ENCODE measurements around the gene UBE3B.

Gene UBE3B

GRCh38 chr12:109555431-109556315 is 78.2 kb downstream of the UBE3B start:
- Histone ChIP-seq H3K27ac (ENCODE audit: low read depth, low read length) (no peak overlapping the region), H3K36me3 (ENCODE audit: control insufficient read depth, low read length) (0 out of 2 replicates have a peak, but pooled peaks cover 3% of the 10 kb centered on the region), H3K4me2 (ENCODE audit: low read length) (no peak overlapping the region), H3K9me2 (replicated peaks; ENCODE audit: control insufficient read depth, low read length) (no peaks in the 10 kb centered on the region), H3K79me2 (ENCODE audit: control insufficient read depth, low read length) (no peaks in the 10 kb centered on the region), H3K4me3 (ENCODE audit: low read length) (no peak overlapping the region), H3F3A (ENCODE audit: control insufficient read depth, insufficient read depth) (no peaks in the 10 kb centered on the region), H3K9me3 (ENCODE audit: control insufficient read depth, insufficient read depth, low read length) (no peaks in the 10 kb centered on the region), H4K20me1 (ENCODE audit: control insufficient read depth, insufficient read depth, low read depth, low read length) (no peaks in the 10 kb centered on the region), H3K4me1 (ENCODE audit: control insufficient read depth, low read length) (no peaks in the 10 kb centered on the region), H3K27me3 (ENCODE audit: control insufficient read depth, low read length) (no peaks in the 10 kb centered on the region)
- TF ChIP-seq EZH2phosphoT487 (IDR thresholded peaks at IDR 0.05; ENCODE audit: borderline replicate concordance, low read length) (no peak), CTCF (IDR thresholded peaks at IDR 0.05; ENCODE audit: low read depth, low read length, poor library complexity, severe bottlenecking) (no peak)

- no peak overlapping the region for H3K4me3 ChIP-seq (ENCODE audit: low read length)
- H4K20me1 ChIP-seq (ENCODE audit: control insufficient read depth, insufficient read depth, low read depth, low read length) = no peaks in the 10 kb centered on the region
- no peaks in the 10 kb centered on the region for H3K4me1 ChIP-seq (ENCODE audit: control insufficient read depth, low read length)
- no peaks in the 10 kb centered on the region for H3K79me2 ChIP-seq (ENCODE audit: control insufficient read depth, low read length)
- no peaks in the 10 kb centered on the region for H3F3A ChIP-seq (ENCODE audit: control insufficient read depth, insufficient read depth)
- TF ChIP-seq CTCF (IDR thresholded peaks at IDR 0.05; ENCODE audit: low read depth, low read length, poor library complexity, severe bottlenecking) (no peak), EZH2phosphoT487 (IDR thresholded peaks at IDR 0.05; ENCODE audit: borderline replicate concordance, low read length) (no peak)
- H3K27me3 ChIP-seq (ENCODE audit: control insufficient read depth, low read length) = no peaks in the 10 kb centered on the region
- H3K36me3 ChIP-seq (ENCODE audit: control insufficient read depth, low read length) = peaks cover 10% of the 10 kb centered on the region
- no peaks in the 10 kb centered on the region for H3K9me3 ChIP-seq (ENCODE audit: control insufficient read depth, insufficient read depth, low read length)
- H3K27ac ChIP-seq (ENCODE audit: low read depth, low read length) = no peak overlapping the region
- H3K4me2 ChIP-seq (ENCODE audit: low read length) = no peak overlapping the region
- no peaks in the 10 kb centered on the region for H3K9me2 ChIP-seq (replicated peaks; ENCODE audit: control insufficient read depth, low read length)
Measured at GRCh38 chr12:109557200-109557599, 79.8 kb downstream of the UBE3B start.

GRCh38 chr12:109557805-109558204 is 80.4 kb downstream of the UBE3B start:
- no peak overlapping the region for H3K27ac ChIP-seq (ENCODE audit: low read depth, low read length)
- H3K27me3 ChIP-seq (ENCODE audit: control insufficient read depth, low read length) = no peaks in the 10 kb centered on the region
- peaks cover 16% of the 10 kb centered on the region for H3K36me3 ChIP-seq (ENCODE audit: control insufficient read depth, low read length)
- no peaks in the 10 kb centered on the region for H3K9me2 ChIP-seq (replicated peaks; ENCODE audit: control insufficient read depth, low read length)
- H3K79me2 ChIP-seq (ENCODE audit: control insufficient read depth, low read length) = no peaks in the 10 kb centered on the region
- H3K4me2 ChIP-seq (ENCODE audit: low read length) = no peak overlapping the region
- H3K4me1 ChIP-seq (ENCODE audit: control insufficient read depth, low read length) = no peaks in the 10 kb centered on the region
- H3F3A ChIP-seq (ENCODE audit: control insufficient read depth, insufficient read depth) = no peaks in the 10 kb centered on the region
- no peaks in the 10 kb centered on the region for H4K20me1 ChIP-seq (ENCODE audit: control insufficient read depth, insufficient read depth, low read depth, low read length)
- no peak overlapping the region for H3K4me3 ChIP-seq (ENCODE audit: low read length)
- peaks cover 3% of the 10 kb centered on the region; the same call in 1 of the 2 replicates for H3K9me3 ChIP-seq (ENCODE audit: control insufficient read depth, insufficient read depth, low read length)
- TF ChIP-seq CTCF (IDR thresholded peaks at IDR 0.05; ENCODE audit: low read depth, low read length, poor library complexity, severe bottlenecking) = no peak

Data from DOHH2 (cell line).